ENCODE measurements around the gene PTPRN2.
"Not testable (repeated sequence)": the region's sequence is repeated elsewhere in the genome, so short reads cannot be mapped to it uniquely, and the experiment has no call there.

The PTPRN2 gene

DNA sequence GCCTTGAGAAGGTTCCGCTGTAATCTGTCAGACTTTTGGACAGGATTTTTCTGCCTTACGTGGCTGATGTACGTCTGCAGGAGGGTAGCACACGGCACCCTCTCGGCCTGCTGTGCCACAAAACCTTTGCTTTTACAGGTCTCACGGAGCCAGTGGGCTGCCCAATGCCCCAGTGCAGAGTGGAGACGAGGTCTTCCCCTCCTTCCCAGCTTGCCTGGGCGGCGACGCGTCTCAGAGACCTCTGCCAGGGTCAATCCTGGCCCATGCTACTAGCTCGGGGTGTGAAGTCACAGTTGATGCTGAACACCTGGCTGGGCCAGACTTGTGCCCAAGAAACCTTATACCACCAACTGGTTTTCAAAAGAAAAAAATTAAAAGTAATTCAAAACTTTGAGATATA lies 724.4 kb downstream of the PTPRN2 start:
- DNase-seq (ENCODE audit: low read depth) = no peak

DNA sequence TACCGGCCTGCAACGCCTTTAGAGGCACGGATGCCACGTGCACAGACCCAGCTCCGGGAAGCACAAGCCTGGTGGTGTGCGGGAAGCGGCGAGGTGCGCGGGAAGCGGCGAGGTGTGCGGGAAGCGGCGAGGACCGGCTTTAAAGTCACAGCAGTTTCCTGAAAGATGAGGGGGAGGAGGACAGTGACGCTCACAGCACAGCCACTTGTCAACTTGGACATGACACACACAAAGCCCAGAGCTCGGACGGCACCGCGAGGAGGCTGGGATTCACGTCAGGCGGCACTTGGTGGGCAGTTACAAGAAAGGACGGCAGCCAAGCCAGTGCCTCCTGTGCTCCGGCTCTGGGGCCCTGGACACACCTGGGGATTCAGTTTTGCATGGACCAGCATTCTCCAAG lies 724.9 kb downstream of the PTPRN2 start:
- no peak for DNase-seq (ENCODE audit: low read depth)

DNA sequence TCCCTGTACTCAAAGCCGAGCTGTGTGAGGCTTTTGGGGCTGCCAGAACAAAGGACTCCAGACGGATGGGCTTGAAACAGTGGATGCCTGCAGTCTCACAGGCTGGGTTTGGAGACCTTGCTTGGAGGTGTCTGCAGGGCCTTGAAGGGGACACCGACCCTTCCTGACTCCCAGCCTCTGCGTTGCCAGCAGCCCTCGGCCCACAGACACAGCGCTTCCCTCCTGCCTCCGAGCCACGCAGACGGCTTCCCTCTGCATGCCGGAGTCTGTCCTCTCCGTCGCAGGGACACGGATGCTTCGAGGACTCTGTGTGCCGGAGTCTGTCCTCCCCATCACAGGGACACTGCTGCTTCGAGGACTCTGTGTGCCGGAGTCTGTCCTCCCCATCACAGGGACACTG lies 726.1 kb downstream of the PTPRN2 start:
- DNase-seq (ENCODE audit: low read depth) = no peak

DNA sequence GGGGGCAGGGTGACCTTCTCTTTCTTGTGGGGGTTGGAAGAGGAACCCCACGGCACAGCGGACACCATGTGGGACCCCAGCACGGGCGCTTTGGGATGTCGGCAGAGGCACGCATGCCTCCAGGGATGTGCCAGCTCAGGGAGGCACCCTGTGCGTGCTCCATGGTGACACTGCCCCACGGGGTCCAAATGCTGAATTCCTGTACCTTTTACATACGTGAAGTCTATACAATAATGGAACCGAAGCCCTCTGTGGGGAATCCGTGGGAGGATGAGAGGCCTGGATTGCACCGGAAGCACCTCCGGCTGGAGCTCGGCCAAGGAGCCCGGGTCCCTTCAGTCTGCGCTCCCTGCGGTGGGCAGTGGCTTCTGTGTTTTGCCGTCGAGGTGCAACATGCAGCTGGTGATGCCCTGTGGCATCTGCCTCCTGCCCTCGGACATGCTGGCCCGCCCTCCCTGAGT lies 726.6 kb downstream of the PTPRN2 start:
- no peak for DNase-seq (ENCODE audit: low read depth)

DNA sequence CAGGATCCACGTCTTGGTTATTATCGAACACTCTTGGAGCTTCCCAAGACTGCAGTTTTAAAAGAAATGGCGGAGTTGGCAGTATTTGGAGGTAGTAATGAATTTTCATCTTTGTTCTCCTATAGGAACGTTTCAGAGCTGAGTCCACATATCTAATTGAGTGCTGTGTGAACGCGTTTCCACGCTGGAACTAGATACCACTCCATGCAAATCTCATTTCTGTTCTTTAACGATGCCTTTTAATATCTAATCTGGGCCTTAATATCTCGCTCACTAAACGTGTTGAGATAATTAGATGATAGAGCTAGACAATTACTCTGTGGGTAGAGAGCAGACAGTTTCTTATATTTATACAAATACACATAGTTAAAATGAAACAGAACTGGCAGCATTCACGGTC lies 727.2 kb downstream of the PTPRN2 start:
- DNase-seq (ENCODE audit: low read depth) = no peak

DNA sequence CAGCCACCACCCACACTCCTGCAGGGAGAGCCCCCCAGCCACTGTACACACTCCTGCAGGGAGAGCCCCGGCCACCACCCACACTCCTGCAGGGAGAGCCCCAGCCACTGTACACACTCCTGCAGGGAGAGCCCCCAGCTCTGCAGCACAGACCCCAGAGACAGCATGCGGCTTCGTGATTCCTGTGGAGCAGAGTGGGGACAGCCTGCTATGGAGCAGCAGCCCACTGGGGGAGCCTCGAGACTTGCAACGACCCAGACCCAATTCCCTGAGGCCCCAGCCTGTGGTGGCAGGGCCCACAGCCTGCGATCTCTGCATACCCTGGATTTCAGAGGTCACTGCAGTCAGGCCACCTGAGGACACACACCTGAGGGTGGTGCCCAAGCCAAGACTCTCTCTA lies 727.7 kb downstream of the PTPRN2 start:
- no peak for DNase-seq (ENCODE audit: low read depth)

DNA sequence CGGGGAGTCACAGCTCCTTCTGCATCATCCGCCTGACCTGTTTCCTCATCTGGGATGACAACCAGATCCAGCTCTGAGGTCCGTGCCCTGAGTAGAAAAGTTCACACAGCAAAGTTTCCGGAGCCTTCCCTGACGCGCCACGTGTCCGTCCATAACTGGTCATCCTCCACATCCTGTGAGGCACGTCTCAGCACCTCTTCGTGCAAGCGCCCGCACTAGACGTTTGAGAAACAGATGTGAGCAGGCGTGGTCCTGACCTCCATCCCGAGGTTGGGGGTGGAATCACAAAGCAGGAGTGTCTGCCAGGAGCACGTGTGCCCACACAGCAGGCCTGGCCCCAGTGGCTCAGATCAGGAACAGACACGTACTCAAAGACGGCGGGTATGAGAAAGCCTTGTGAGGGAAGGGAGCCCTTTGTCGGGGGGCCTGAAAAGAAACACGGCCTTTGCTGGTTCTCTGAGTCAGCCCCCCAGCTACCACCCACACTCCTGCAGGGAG lies 730.0 kb downstream of the PTPRN2 start:
- DNase-seq (ENCODE audit: low read depth) = no peak

DNA sequence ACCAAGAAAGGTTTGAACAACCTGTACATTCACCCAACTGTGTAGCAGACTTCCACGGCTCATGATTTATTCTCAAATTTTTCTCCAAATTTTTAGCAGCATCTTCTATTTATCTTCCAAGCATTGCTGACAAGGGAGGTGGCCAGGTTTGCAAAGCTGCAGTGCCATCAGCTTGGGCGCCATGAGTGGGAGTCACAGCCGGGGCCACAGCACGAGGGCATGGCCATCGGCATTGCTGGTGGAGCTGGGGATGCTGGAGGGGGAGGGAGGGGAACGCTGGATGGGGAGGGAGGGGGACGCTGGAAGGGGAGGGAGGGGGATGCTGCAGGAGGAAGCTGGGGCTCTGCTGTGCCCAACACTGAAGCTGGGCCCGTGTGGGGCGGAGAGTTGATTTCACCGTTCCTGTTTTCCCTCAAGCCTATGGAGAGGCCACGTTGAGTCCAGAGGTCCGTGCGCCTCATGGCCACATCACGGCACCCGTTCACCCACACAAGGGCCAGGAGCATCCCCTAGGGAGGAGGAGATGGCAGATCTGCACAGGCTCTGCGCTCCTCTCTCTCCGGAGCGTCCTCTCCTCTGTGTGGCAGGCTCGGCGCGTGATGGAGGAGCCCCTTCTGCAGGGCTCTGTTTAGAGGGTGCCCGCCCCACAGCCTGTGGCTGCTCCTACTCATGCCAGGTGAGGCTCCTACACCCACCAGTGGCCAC lies 730.6 kb downstream of the PTPRN2 start:
- DNase-seq (ENCODE audit: low read depth) = no peak

DNA sequence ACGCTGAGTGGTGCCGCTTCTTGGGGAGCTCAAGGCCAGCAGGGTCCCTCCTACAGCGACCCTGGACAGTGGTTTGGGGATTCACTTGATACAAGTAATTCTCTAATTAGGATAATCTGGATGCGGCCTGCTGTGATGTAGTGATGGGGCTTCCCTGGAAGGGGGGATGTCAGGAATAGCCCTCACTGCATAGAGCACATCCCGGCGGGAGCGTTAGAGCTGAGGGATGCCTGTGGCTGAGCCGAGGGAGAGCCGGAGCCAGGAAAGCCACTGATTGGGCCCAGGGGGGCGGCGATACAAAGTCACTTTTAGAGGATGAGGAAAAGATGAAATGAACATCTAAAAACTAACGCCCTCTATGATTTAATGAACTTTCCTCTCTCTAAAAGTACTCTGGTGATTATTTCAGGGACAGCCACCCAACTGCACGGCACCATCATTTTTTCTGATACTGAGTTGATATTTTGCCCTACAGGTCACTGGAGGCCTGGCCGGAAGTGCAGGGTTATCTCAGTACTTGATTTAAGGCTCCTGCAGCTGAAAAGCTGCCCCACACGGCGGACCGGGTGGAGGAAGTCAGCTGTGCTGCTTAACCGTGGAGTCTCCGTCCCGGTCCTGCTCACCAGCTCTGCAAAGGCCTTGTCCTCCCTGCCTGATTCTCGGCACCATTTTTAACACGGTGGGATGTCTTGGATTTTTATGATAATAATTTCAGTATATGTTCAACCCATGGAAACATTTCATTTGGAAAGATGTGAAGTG lies 732.0 kb downstream of the PTPRN2 start:
- no peak for DNase-seq (ENCODE audit: low read depth)

DNA sequence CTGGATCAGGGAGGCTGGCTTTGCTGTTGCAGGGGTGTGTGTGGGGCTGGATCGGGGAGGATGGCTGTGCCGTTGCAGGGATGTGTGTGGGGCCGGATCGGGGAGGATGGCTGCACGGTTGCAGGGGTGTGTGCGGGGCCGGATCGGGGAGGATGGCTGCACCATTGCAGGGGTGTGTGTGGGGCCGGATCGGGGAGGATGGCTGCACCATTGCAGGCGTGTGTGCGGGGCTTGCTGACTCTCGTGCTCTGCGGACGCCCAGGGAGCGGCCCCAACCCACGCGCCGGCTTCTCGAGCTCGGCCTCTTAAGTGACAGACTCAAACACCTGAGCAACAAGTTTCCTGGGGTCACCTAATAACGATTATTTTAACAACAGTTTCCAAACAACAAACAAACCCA lies 732.6 kb downstream of the PTPRN2 start:
- DNase-seq (ENCODE audit: low read depth) = no peak

DNA sequence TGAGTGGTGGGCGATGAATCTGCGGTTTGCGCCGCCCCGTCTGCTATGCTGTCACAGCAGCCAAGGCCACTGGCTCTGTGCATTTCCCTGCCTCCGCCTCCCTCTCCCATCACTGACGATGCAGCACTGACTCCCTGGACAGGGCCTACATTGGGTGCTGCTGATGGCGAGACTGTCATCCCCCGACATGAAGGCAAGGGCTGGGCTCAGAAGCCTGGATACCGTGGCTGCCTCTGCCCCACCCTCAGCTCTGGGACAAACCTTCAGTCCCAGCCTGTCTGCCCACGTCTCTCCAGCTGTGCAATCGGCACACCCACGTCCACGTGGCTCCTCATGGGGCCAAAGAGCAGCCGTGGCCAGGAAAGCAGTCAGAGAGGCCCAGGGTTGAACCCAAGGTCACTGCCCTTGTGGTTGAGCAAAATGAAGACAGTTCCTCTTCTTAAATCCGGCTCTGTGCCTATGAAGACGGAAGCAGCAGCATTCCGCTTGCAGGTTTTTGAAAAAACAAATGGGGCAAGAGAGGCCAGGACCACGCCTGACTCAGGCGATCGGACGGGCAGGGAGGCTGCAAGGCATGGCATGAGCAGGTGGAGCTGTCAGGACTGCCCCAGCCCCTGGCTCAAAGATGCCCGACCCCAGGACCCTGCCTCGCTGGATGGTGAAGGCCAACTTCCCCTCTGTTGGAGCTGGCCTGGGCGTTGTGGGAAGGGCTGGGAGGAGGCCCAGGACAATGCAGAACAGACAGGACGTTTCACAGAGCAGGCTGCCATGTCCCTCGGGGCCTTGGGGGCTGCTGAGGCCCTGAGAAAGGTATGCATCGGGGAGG lies 733.3 kb downstream of the PTPRN2 start:
- DNase-seq (ENCODE audit: low read depth) = no peak

DNA sequence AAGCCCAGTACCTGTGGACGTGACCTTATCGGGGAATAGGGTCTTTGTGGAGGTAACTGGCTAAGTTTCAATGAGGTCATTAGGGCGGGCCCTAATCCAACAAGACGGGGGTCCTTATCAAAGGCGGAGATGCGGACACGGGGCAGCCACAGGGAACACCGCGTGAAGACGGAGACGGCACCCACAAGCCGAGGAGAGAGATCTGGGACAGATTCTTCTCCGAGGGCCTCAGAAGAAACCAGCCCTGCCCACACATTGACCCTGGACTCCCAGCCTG lies 733.9 kb downstream of the PTPRN2 start:
- no peak for DNase-seq (ENCODE audit: low read depth)

DNA sequence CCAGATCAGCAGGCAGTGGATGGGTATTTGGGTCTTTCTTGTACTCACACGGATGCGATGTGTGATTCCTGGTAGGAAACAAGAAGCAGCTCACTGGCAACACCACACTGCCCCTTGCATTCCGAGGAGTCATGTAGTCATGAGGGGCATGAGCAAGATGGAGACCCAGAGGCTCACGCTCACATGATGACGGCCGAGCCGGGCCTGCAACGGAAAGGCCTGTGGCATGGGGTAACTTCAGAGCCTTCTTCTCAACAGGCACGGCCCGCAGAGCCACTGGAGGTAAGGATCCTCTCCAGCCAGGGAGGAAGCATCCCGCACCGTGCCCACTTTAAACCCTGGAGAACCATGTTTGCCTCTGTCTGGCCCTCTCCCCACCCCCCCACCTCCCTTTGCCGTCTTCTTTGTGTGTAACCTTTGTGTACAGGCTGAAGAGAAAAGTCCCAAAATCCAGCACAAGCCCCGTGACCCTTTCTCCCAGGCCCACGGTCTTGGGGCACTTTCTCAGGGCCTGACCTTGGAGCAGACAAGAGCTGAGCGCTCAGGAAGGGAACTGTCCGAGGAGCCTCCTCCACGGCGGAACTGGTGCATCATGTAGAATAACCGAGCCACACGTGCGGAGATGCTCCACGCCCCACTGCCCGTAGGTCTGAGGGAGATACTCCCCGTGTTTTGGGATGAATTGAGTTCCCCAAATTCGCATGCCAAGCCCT lies 734.4 kb downstream of the PTPRN2 start:
- no peak for DNase-seq (ENCODE audit: low read depth)

DNA sequence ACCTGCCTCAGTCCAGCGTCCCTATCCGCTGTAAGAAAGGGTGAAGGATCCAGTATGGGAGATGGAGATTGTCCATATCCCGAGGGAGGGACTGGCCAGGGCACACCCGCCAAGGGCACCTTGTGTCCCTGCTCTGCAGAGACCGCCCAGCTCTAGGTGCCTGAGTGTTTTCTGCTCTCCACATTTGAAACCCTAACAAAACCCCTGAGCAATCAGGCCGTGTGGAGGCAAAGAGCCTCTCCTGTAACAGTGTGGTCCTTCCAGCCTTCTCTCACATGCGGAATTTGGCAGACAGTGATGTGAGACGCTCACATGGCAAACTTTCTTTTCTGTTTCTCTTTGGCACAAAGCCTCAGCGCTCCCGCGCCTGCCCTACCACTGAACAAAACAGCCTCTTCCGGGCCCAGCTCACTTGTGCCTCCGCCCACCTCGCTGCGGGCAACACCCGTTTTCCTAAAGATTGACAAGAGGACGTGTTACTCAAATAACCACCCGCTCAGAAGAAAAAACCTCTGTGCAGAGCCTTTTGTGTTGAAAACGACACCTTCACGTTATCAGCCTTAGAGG lies 736.0 kb downstream of the PTPRN2 start:
- peak; percentile 42 for DNase-seq (ENCODE audit: low read depth)

DNA sequence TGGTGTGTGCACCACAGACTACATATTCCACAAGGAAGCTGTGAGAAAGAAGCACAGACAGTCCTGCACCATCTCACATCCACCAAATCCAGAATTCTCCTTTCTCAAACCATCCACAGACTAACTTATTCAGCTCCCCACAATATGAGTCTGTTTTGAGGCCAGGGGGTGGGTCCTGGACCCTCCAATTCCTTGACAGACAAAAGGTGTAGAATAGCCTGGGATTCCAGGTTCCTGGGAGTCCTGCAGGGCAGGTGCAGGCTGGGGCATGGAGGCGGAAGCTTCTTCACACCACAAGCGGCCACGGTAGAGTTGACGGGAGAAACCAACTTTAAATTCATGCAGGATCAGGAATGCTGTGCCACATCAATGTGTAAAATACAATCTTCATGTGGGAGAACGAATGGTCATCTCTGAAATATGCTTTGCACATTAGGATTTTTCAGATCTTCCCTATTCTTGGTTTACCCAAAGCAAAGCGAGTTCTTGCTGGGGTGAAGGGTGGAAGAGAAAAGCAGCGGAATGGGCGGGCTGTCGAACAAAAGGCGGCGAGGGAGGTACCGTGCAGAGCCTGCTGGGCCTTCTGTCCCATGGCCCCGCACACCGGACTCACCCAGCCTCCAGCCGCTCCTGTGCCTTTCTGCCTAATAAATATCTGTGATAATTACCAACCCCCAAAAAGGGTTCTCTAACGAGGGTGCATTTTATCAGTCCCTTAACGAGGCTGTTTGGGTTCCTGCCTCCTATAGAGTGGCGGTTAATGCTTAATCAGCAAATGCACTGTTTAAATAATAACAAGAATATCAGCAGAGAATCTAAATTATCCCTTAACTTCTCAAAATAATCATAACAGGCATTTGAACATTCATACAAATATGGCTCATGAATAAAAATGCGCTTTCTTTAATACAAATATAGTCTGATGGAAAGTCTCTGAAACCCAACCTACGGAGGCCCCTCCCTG lies 736.9 kb downstream of the PTPRN2 start:
- DNase-seq (ENCODE audit: low read depth) = no peak

DNA sequence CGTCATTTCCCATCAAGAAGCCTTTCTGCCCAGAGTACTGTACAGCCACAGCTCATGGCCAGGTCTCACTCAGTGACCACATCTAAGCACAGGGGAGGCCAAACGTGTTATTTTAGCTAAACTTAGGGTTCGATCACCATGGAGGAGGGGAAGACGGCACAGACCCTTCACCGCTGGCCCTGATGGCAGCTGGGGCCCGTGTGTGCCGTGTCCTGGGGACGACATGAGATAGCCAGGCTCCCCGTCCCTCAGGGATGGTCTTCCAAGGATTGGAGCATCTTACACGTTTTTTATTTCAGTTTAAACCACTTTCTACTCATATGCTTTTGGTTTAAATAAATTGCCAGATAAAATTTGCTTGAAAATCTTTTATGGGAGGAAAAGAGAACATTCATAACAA lies 737.9 kb downstream of the PTPRN2 start:
- DNase-seq (ENCODE audit: low read depth) = no peak

DNA sequence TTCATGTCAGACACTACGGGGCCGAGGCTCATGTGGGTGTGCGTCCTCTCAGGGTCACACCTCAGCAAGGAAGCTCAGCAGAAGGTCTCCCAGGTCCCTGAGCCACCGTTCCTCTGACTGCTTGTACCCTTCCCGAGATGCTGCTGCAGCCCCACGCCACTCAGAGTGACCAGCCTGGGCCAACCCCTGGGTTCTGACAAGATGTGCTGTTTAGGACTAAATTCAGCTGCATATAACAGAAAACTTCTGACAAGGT lies 738.4 kb downstream of the PTPRN2 start:
- DNase-seq (ENCODE audit: low read depth) = no peak

DNA sequence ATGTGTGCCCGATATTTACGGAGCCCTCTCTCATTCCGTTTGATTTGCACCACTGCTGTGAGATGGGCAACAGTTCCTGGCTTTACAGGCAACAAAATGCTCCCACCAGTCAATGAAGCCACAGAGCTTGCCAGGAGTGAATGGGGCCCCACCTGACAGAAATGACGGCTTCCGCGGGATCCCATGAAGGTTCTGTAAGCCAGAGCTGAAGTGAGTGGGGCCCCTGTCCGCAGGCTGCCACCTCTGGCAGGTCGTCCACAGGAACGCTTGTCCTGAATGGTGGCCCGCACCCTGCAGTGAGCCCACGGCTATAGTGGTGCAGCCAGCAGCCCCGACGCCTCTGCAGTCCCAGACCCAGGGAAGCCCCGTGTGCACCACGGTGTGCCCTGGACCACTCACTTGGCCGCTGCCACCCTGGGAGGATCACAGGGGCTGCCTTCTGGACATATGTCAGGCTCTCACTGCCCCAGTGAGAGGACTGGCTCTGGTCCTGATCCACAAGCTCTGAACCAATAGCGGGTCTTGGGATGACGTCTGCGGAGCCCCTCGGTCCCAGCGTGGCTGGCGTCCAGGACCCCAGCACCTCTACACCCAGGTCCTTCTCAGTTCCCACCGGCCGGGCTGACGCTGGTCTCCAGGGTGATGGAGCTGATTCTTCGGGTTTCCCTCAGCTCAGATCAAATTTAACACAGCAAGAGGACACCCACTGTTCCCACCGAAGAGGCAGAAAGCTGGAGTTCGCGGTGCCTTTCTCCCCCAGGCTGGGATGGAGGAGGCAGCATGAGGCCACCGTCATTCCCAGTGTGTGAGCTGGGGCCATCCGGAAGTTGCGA lies 738.9 kb downstream of the PTPRN2 start:
- no peak for DNase-seq (ENCODE audit: low read depth)

DNA sequence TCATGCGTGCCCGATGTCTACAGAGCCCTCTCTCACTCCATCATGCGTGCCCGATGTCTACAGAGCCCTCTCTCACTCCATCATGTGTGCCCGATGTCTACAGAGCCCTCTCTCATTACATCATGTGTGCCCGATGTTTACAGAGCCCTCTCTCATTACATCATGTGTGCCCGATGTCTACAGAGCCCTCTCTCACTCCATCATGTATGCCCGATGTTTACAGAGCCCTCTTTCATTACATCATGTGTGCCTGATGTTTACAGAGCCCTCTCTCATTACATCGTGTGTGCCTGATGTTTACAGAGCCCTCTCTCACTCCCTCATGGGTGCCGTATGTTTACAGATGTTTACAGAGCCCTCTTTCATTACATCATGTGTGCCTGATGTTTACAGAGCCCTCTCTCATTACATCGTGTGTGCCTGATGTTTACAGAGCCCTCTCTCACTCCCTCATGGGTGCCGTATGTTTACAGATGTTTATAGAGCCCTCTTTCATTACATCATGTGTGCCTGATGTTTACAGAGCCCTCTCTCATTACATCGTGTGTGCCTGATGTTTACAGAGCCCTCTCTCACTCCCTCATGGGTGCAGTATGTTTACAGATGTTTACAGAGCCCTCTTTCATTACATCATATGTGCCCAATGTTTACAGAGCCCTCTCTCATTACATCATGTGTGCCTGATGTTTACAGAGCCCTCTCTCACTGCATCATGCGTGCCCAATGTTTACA lies 739.7 kb downstream of the PTPRN2 start:
- DNase-seq (ENCODE audit: low read depth) = not testable (repeated sequence)

All from stimulated activated CD8-positive, alpha-beta memory T cell treated with anti-CD3 and anti-CD28 coated beads, Interleukin-15, amount 100 ng/mL, for 24 hours (primary cell).